ENCODE results near the gene PAK1.

PAK1 gene

DNA sequence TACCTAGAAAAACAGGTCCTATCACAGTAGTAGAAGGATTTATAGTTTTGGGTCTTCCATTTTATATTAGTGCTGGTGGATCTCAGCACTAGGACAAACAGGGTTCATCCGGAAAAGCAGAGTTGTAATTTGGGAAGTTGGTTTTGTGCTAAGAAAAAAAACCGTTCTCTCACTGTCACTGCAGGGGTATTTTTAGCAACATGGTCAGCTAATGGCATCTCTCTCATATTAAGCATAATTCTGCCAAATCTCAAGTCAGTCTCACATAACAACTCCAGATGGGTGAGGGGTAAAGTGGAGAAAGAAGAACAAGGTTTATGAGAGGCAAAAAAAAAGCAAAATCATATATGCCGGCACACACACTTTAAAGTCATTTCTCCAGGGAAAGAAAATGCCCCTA is 120.8 kb downstream of the PAK1 start:
- no peak for DNase-seq

DNA sequence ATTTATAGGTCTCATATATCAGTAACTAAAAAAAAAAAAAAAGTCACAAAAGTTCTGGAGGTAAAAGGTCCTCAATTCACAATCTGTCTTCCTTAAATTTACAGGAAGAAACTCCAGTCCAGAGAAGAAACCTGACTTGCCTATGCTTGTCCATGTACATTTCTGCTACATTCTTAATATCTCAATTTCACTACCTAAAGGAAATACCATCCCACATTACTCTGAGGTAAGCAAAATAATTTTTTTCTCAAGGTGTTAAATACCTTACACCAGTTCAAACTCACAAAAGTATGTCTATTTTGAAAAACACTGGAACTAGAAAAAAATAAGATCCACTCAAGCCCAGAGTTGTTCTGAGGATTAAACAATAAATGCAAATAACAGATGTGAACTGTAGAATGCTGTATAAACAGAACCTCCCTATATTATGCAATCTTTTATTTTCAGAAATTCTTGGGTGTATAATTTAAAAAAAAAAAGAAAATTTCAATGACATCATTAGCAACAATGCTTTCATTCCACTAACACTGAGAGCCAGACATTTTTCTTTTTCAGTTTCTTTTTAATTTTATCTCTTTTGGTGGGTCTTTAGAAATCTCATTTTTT is 122.5 kb downstream of the PAK1 start:
- DNase-seq, result no peak

GRCh38 chr11:77347948-77348347 is 125.9 kb downstream of the PAK1 start:
- DNase-seq, result no peak

GRCh38 chr11:77346906-77347603 is 126.8 kb downstream of the PAK1 start:
- DNase-seq, result no peak

GRCh38 chr11:77345621-77346020 is 128.3 kb downstream of the PAK1 start:
- DNase-seq, result no peak

DNA sequence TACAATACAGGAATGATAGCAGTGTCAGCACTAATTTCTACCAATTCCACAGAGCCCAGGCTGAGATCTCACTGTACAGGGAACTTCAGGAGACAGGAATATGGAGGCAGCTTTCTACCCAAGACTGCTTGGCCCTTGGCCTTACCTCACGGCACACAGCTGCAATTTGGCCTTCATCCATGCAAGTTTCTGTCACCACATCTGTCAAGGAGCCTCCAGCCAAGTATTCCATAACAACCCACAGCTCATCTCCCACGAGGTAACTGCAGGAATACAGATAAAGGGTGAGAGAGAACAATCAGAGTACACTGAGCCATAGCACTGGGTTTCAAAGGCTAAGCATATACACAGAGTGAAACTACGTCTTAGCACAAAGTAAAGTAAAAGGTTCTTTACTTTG is 133.4 kb downstream of the PAK1 start:
- DNase-seq, result no peak

GRCh38 chr11:77332259-77332658 is 141.6 kb downstream of the PAK1 start:
- DNase-seq, result no peak

DNA sequence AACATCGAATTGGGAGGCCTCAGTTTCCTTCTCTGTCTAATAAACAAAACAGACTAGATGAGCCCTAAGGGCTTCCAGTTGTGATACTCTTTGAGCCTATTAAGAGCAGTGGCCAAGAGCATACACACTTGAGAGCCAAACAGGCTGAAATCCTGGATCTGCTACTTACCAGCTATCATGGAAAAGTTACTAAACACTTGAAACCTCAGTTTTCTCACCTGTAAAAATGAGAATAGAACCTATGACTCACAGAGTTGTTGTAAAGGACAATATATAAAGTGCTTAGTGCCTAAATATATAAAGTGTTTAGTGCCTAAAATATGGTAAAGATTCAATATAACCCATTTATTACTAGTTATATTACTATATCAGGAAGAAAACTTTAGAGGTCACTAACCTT is 148.7 kb downstream of the PAK1 start:
- DNase-seq, result no peak

GRCh38 chr11:77324508-77324907 is 149.4 kb downstream of the PAK1 start:
- no peak for DNase-seq

GRCh38 chr11:77322926-77323590 is 150.8 kb downstream of the PAK1 start:
- DNase-seq, result no peak

DNA sequence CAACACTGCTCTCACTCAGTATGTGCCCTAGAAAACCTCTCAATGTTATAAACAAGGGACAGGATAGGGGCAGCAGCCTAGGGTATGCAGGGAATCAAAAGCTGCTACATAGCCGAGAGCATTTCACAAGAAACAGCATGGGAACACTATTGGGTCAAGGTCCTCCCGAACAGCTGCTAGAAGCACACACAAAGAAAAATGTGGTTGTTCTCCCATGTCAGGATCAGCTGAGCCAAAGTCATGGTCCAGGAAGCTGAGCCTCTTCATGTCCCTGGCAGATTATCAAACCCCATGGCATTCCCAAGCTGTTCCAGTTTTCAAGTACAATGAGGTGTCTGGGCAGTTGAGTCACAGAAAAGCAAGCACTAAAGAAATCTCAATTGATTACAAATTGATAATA is 151.4 kb downstream of the PAK1 start:
- no peak for DNase-seq

GRCh38 chr11:77320351-77320750 is 153.5 kb downstream of the PAK1 start:
- no peak for DNase-seq

GRCh38 chr11:77318600-77318999 is 155.3 kb downstream of the PAK1 start:
- DNase-seq, result no peak

DNA sequence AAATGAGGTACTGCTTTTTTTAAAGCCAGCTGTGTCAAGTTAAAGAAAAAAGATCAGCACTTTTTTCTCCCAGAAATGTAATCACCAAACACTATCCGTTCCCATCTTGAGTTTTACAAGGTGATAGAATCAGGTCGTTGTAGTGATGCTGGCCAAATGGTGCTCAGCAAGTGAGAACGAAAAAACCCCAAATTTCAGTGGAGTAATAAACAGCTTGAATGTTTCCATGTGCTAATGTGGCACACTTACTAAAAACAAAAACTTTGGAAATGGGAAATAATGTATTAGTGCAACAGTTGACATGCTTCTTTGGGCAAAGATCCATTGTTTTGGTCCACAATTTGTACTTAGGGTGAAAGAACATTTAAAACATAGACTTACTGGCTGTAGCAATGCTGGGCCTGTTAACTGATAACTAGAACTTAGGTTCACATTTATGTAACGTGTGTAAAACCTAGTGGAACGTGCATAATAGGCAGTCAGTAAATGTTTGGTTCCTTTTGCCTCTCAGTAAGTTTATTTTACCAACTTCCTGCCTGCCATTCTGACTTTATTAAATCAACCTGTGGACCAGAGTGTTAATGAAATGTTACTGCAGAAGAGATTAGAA is 157.1 kb downstream of the PAK1 start:
- DNase-seq, result no peak

DNA sequence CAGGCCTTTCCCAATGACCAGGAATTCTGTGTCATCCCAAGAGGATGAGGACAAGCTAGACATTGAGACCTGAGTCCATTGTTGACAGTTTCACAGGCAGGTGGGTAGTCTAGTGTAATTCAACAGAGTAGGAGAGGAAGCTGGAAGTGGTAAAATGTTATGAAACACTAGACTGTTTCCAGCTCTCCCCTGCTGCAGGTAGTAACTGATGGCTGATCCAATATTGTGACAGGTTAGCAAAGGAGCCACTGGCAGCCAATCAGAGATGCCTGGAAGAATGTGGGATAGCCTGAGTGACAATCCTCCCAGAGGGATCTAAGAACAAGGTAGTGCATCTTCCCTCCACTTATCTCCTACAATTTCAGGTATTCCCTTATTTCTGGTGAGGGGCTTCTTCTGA is 161.8 kb downstream of the PAK1 start:
- DNase-seq, result no peak

DNA sequence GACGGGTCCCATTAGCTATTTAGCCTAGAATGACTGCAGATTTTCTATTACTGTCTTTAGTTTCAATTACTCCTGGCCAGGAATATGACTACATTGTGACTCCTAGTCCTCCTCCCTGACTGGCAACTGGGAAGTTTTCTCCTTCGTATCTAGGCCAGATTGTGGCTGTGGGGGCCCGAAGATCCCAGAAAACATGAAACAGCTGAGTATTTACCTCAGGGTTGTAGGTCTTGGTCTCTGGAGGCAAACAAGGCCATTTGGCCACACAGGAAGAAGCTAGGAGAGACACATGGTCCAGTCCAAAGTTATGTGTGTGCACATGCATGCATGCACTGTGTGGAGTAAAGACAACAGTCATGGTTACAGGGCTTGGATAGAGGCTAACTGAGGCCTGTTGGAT is 162.2 kb downstream of the PAK1 start:
- no peak for DNase-seq

DNA sequence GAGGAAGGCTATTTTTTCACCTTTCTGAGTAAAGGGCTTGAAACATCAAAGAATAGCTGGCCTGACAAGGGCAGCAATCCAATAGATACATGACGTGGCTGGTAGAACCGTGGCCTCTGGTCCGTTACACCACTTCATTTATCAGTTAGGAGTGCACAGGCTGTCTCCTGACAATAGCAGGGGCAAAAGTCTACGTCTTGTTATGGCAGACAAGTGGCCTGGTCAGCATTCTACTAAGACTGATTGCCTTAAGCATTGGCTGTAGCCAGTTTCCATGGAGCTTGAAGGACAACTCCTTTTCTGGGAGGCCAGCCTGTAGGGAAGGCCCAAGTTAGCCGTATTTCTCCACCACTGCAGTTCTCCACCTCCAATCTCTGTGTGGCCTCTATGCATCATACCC is 163.2 kb downstream of the PAK1 start:
- no peak for DNase-seq

- DNase-seq, result no peak
These were observed 164.4 kb downstream of the PAK1 start for GRCh38 chr11:77309401-77310085.

DNA sequence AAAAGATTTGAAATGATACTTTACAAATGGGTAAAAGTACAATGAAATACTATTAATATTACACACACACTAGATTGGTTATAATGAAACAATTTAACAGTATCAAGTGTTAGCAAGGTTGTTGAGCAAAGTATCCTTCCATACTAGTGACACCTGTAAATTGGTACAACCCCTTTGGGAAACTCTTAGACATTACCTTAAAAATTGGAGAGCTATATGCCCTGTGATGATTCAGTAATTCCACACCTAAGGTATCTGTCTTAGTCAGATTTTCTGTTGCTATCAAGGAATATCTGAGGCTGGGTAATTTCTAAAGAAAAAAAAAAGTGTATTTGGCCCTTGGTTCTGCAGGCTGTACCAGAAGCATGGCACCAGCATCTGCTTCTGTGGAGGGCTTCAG is 165.1 kb downstream of the PAK1 start:
- no peak for DNase-seq

DNA sequence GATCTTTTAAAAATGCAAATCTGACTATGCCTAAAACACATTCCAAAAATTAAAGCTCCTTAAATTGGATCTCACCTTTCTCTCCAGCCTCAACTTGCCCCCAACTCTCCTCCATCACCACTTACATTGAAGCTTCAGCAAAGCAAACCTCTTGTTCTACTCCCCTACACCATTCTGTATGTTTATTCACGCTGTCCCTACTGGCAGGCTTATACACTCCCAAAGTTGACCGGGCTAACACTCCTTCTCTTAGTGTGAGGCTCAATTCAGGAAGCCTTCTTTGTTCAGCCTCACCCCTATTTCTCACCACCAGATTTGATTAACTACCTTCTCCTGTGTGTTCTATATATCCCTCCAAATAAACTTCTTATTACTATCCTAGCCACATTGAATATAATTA is 170.6 kb downstream of the PAK1 start:
- no peak for DNase-seq

DNA sequence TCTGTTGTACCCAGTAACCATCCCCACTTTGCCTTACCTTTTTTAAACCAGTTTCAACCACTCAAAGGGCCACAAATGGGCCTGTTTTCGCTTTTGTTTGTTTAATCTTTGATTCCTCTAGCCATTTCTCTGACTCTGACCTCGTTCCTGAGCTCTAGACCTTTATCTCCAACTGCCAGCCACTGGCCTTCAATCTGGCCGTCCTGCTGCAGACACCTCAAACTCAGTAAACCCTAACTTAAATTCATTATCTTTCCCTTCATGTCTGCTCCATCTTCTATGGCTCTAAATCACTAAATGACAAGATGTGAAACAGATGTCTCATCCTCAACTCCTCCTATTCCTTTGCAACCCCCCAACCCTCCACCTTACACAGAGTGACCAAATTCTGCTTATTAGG is 171.1 kb downstream of the PAK1 start:
- no peak for DNase-seq

DNA sequence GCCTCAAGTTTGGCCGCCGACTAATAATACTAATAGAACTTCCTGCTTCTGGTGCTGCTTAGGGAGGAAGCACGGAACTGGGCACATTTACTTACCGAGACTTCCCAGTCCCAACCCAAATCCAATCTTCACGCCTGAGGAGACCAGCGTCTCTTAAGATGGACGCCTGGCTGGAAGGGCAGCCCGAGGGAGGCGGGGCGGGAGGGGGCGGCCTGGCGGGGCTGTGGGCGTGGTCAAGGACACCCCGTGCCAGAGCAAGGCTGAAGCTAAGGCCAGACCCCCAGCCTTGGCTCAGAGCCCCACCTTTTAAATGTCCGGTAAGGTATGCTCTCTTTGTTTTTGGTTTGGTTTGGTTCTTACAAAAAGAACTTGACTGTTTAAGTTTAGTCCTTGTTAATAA is 172.4 kb downstream of the PAK1 start, which contains the start of gene GDPD4:
TSS of gene GDPD4 (minus strand) at position 177 of the 400 bp plus-strand sequence. CDS start 16,549 bp downstream, outside the sequence.
- no peak for DNase-seq

DNA sequence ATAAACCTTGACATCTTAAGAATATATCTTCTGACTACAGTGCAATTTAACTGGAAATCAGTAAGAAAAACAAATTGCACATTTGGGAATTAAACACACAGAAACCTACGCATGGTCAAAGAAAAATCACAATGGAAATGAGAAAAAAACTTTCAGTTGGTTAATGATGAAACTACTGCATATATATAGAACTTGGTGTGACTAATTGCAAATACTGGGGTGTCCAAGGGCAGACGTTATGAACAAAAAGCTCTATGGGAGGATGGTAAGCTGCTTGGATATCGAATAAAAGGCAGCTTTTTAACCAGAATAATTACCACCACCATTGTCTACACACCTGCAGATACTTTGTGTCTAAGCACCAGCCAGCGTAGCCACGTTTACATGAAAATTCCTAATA is 173.2 kb downstream of the PAK1 start:
- no peak for DNase-seq
